K562 (cell line): Measurements from ENCODE around the gene ETS2. TPM values are rescaled to one million over a fixed set of nuclear protein-coding genes. Genes with fewer than 3 reads are reported as not detected.
A peak's percentile ranks its signal among the peaks of the same experiment; 100 is the strongest.

Experiments used
- ATAC-seq: fragments of 200-7000 bp; cut with Tn5 transposase; 3 replicates; pipeline ENCODE4 v1.9.1; 2020; ENCODE audit warnings: moderate library complexity
- BruUV-seq: library from RNA; stranded (reverse); fragments of 400-500 nt; replicated peaks from 2 replicates; lab custom pipeline; 2021; lab: Mats Ljungman, UMichigan
- CTCF ChIA-PET: fragments of 300-600 bp; formaldehyde crosslinking; extraction: SDS; loops from one replicate; lab custom pipeline; 2021; ENCODE audit warnings: low intra/inter-chr PET ratio; lab: Yijun Ruan, JAX
- POLR2A ChIA-PET: fragments of 300-600, 350-650 bp; sonication (Branson Sonifier 250); formaldehyde crosslinking; extraction: SDS; loops from one replicate; lab custom pipeline; 2021; ENCODE audit warnings: antibody characterized with exemption, inconsistent platforms; lab: Yijun Ruan, JAX
- DNase-seq, 4 experiments: peaks; one replicate each; pipeline versions ENCODE4 v3.0.0 to v3.0.0-alpha.2; 2011 to 2018; ENCODE audit warnings: low spot score in 3 of 4, mixed read lengths in 3 of 4; ENCODE audit errors: extremely low read depth in 1 of 4
- FAIRE-seq: peaks from 2 replicates; lab custom pipeline; 2011; peaks lifted over from hg19 to GRCh38; lab: Jason Lieb, UNC
- H2AFZ ChIP-seq: 2 replicates; pipeline ENCODE4 v1.6.0; 2011; ENCODE audit warnings: low read depth, low read length, control low read depth, inconsistent platforms
- H3K27ac ChIP-seq: fragments of 200-600 bp; 3 replicates; pipeline ENCODE4 v1.8.0; 2011; ENCODE audit warnings: low read depth, mild to moderate bottlenecking, control low read depth, inconsistent platforms, low read length, moderate library complexity, mixed read lengths; ENCODE audit errors: extremely low read depth
- H3K27me3 ChIP-seq, 2 experiments: fragments of 300-600 bp in 1 of 2; 2 replicates in 1 of 2; 3 replicates in 1 of 2; pipeline versions ENCODE4 v1.6.0 to v1.8.0; 2011; ENCODE audit warnings: inconsistent platforms in 2 of 2, low read length in 2 of 2, mild to moderate bottlenecking in 1 of 2, mixed read lengths in 1 of 2, moderate library complexity in 1 of 2; ENCODE audit not compliant: control insufficient read depth in 2 of 2, insufficient read depth in 2 of 2
- H3K36me3 ChIP-seq: fragments of 300-600 bp; 3 replicates; pipeline ENCODE4 v1.8.0; 2011; ENCODE audit warnings: mild to moderate bottlenecking, low read length, inconsistent platforms; ENCODE audit not compliant: control insufficient read depth, insufficient read depth
- H3K4me1 ChIP-seq, 2 experiments: fragments of 200-600 bp in 1 of 2; replicated peaks in 1 of 2; 2 replicates in 1 of 2; 3 replicates in 1 of 2; pipeline versions ENCODE4 v1.5.1 to v1.8.0; 2011; ENCODE audit warnings: inconsistent platforms in 2 of 2, low read length in 2 of 2, mild to moderate bottlenecking in 1 of 2, mixed read lengths in 1 of 2, moderate library complexity in 1 of 2; ENCODE audit not compliant: control insufficient read depth in 2 of 2, insufficient read depth in 2 of 2
- H3K4me2 ChIP-seq: 2 replicates; pipeline ENCODE4 v1.6.1; 2011; ENCODE audit warnings: low read length, control low read depth, inconsistent platforms, mixed read lengths; ENCODE audit not compliant: insufficient read depth
- H3K4me3 ChIP-seq: fragments of 200-600 bp; sonication (generic), shearing (Covaris generic); 2 replicates; pipeline ENCODE4 v1.5.1; 2016; ENCODE audit warnings: control low read depth, inconsistent platforms
- H3K79me2 ChIP-seq: fragments of 200-600 bp; 3 replicates; pipeline ENCODE4 v1.8.0; 2011; ENCODE audit warnings: low read length, inconsistent platforms; ENCODE audit not compliant: control insufficient read depth, insufficient read depth
- H3K9ac ChIP-seq, 2 experiments: 2 replicates each; pipeline versions ENCODE4 v1.6.0 to v1.6.1; 2011; ENCODE audit warnings: low read depth in 2 of 2, low read length in 2 of 2, control low read depth in 1 of 2, inconsistent platforms in 1 of 2, mild to moderate bottlenecking in 1 of 2, mixed read lengths in 1 of 2; ENCODE audit not compliant: insufficient read depth in 1 of 2
- H3K9me1 ChIP-seq: one replicate; pipeline ENCODE4 v1.6.0; 2011; ENCODE audit warnings: inconsistent platforms, mild to moderate bottlenecking, low read length, moderate library complexity; ENCODE audit not compliant: control insufficient read depth, insufficient read depth
- H3K9me3 ChIP-seq: replicated peaks from 2 replicates; pipeline ENCODE4 v1.5.1; 2011; ENCODE audit warnings: low read depth, low read length, inconsistent platforms; ENCODE audit not compliant: control insufficient read depth, insufficient read depth
- H4K20me1 ChIP-seq: replicated peaks from 2 replicates; pipeline ENCODE4 v1.6.1; 2011; ENCODE audit warnings: low read length, inconsistent platforms, mixed read lengths; ENCODE audit not compliant: control insufficient read depth, insufficient read depth
- CTCF ChIP-seq, 3 experiments: IDR thresholded peaks in 2 of 3; conservative IDR thresholded peaks in 1 of 3; 2 replicates each; pipeline ENCODE4 v1.5.1; 2011 to 2012; ENCODE audit warnings: low read length in 3 of 3, mild to moderate bottlenecking in 3 of 3, control low read depth in 2 of 3, improper control_type of control experiment in 1 of 3, inconsistent platforms in 1 of 3, low read depth in 1 of 3, mixed read lengths in 1 of 3, moderate library complexity in 1 of 3; ENCODE audit not compliant: insufficient read depth in 2 of 3
- KLF16 ChIP-seq: IDR thresholded peaks from 2 replicates; pipeline ENCODE4 v1.6.1; 2016; ENCODE audit warnings: antibody characterized with exemption
- MAFG ChIP-seq: fragments of 450-650 bp; conservative IDR thresholded peaks from 2 replicates; pipeline ENCODE4 v1.6.1; 2016; ENCODE audit warnings: missing genetic modification characterization, missing compliant biosample characterization
- NFIC ChIP-seq: fragments of 450-650 bp; IDR thresholded peaks from 2 replicates; pipeline ENCODE4 v1.6.1; 2017; ENCODE audit warnings: mild to moderate bottlenecking, inconsistent platforms
- SRSF3 ChIP-seq: fragments of 200-400 bp; formaldehyde crosslinking; IDR thresholded peaks from 2 replicates; pipeline ENCODE4 v1.6.1; 2016; ENCODE audit warnings: mild to moderate bottlenecking, low read length, moderate library complexity; ENCODE audit not compliant: insufficient read depth
- U2AF2 ChIP-seq: fragments of 200-400 bp; formaldehyde crosslinking; optimal IDR thresholded peaks from 2 replicates; pipeline ENCODE3; 2017; ENCODE audit warnings: low read depth, mild to moderate bottlenecking, low read length
- whole genome bisulfite sequencing: fragments of 100-300 bp; shearing (Covaris generic); methylation state at CpG from one replicate; pipeline ENCODE4 v1.1.6; 2016; ENCODE audit warnings: low coverage, mixed read lengths; ENCODE audit not compliant: insufficient coverage; ENCODE audit errors: missing lambda C conversion rate; 5-methylcytosine and 5-hydroxymethylcytosine counted together
- in situ Hi-C: fragments of 300-500 bp; cut with MboI; formaldehyde crosslinking; loops from 4 replicates; pipeline ENCODE4 v1.15.0; 2018; ENCODE audit warnings: inconsistent platforms, mixed read lengths
- intact Hi-C: fragments of 100-400 bp; cut with micrococcal nuclease; formaldehyde crosslinking; loops from 2 replicates; pipeline ENCODE4 v1.14.2; 2022
- polyA plus RNA-seq, 8 experiments: library from polyadenylated mRNA; depleted of rRNA in 4 of 8; stranded (reverse) in 5 of 8; unstranded in 3 of 8; fragments of >200 nt; fragmentation: Nextera tagmentation in 2 of 8; fragmentation: Illumina TruSeq in 1 of 8; extraction: Ambion mirVana in 2 of 8; extraction: Trizol in 1 of 8; gene quantifications; 2 replicates each; pipeline versions ENCODE4 v1.2.1 to v1.2.3, GENCODE V29; 2011 to 2014; ENCODE audit warnings: inconsistent platforms in 1 of 8, missing spikeins in 1 of 8
- total RNA-seq, 7 experiments: library from RNA; depleted of rRNA in 6 of 7; stranded (reverse); fragments of >200 nt in 6 of 7; fragmentation: Illumina TruSeq in 2 of 7; extraction: Trizol in 2 of 7; gene quantifications; 2 replicates each; pipeline versions ENCODE4 v1.2.1 to v1.2.3, GENCODE V29; 2011 to 2021; ENCODE audit warnings: low replicate concordance in 1 of 7

ETS2 gene
- total and polyA plus RNA-seq, 9 of the 15 experiments (the other 6 are each of a cell fraction or from before 2014, with no cell fraction given), result 1.7 to 24.4 (median 12.2) TPM

DNA sequence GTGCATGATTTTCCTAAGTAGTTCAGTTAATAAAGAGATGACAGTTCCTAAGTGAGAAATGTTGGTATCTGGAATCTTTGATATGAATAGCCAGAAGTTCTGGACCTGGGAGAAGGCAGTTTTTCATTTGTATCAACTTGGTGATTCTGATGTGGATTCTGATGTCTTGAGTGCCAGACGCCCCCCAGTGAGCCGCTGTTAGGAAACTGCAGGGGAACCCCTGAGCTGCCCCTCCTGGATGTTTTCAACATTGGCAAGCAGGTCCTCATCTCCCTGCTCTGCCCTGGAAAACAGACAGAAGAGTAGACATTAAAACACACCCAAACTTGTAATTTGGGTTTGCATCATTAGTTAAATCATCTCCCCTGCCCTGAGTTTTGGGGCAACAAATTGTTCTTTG, 7.4 kb downstream of the ETS2 start (continued):
- TF ChIP-seq CTCF (IDR thresholded peaks at IDR 0.05 in 2 of 3, conservative IDR thresholded peaks at IDR 0.05 in 1 of 3; ENCODE audit: insufficient read depth in 2 of 3, low read depth in 1 of 3, low read length in 3 of 3) (no peak), U2AF2 (no peak)

GRCh38 chr21:38813547-38813946, 7.8 kb downstream of the ETS2 start:
- no peaks in the 10 kb centered on the region for H3K27me3 ChIP-seq
- BruUV-seq, result no TSS peak
- no peak for FAIRE-seq
- no peaks in the 10 kb centered on the region for H3K9me3 ChIP-seq
- H4K20me1 ChIP-seq, result 0 out of 2 replicates have a peak, but pooled peaks cover 6% of the 10 kb centered on the region
- CTCF ChIA-PET, result no interaction called here
- H3K9ac ChIP-seq, result no peak overlapping the region
- H3K4me3 ChIP-seq, result no peak overlapping the region
- H3K9me1 ChIP-seq, result peaks cover 3% of the 10 kb centered on the region
- H3K4me2 ChIP-seq, result no peak overlapping the region
- ATAC-seq, result no peak
- peaks cover 93% of the 10 kb centered on the region for H3K36me3 ChIP-seq
- no peak for DNase-seq
- POLR2A ChIA-PET, result interaction anchor here (0.6 to 1.0 kb wide), 2 partner anchors 198 to 209 kb away, joined by 3 read pairs; no protein-coding TSS in a partner anchor
- peaks cover 9% of the 10 kb centered on the region for H3K79me2 ChIP-seq
- H2AFZ ChIP-seq, result no peak overlapping the region
- H3K4me1 ChIP-seq, result peaks cover under 1 to 3% of the 10 kb centered on the region in 2 experiments; a peak in 2 of 5 replicates
- TF ChIP-seq SRSF3 (no peak), KLF16 (no peak), MAFG (tag) (no peak), NFIC (peak; percentile 34)
- TF ChIP-seq, all 486 proteins: peak for 1
- in situ Hi-C loops (no loop called here), intact Hi-C loops (no loop called here)
- 90% methylated on average over 8 of the region's 8 CpGs for WGBS
- no peak overlapping the region for H3K27ac ChIP-seq
